CD4-positive, alpha-beta memory T cell (primary cell): ENCODE measurements around the gene PNPLA7. TPM values are rescaled to one million over a fixed set of nuclear protein-coding genes. Genes with fewer than 3 reads are reported as not detected.
A peak's percentile ranks its signal among the peaks of the same experiment; 100 is the strongest.
"Not testable (repeated sequence)": the region's sequence is repeated elsewhere in the genome, so short reads cannot be mapped to it uniquely, and the experiment has no call there.

ENCODE experiments used
- CTCF ChIA-PET: fragments of 350-600 bp; sonication (Branson Sonifier 250); formaldehyde crosslinking; loops from one replicate; lab custom pipeline; 2021; ENCODE audit warnings: inconsistent platforms; ENCODE audit not compliant: partially characterized antibody; lab: Charles Lee
- POLR2A ChIA-PET: fragments of 350-600 bp; sonication (Branson Sonifier 250); formaldehyde crosslinking; loops from one replicate; lab custom pipeline; 2021; ENCODE audit not compliant: partially characterized antibody; lab: Charles Lee
- DNase-seq, 5 donors: peaks; one replicate each; pipeline versions ENCODE4 v3.0.0 to v3.0.0-alpha.2; 2020 to 2022; ENCODE audit warnings: mixed read lengths in 1 of 5
- H3K27ac ChIP-seq: one replicate; pipeline ENCODE4 v1.7.0; 2013; ENCODE audit warnings: low read depth, low read length
- H3K27me3 ChIP-seq: 2 replicates; pipeline ENCODE4 v1.7.0; 2013; ENCODE audit warnings: mild to moderate bottlenecking, low read length, moderate library complexity; ENCODE audit not compliant: insufficient read depth
- H3K36me3 ChIP-seq: 2 replicates; pipeline ENCODE4 v1.7.0; 2013; ENCODE audit warnings: mild to moderate bottlenecking, low read length, moderate library complexity; ENCODE audit not compliant: insufficient read depth
- H3K4me1 ChIP-seq: 2 replicates; pipeline ENCODE4 v1.7.0; 2013; ENCODE audit warnings: mild to moderate bottlenecking, low read length, moderate library complexity; ENCODE audit not compliant: insufficient read depth
- H3K4me3 ChIP-seq, 2 donors: one replicate each; pipeline ENCODE4 v1.7.0; 2013; ENCODE audit warnings: low read length in 2 of 2, mild to moderate bottlenecking in 1 of 2
- H3K9me3 ChIP-seq, 2 donors: one replicate each; pipeline ENCODE4 v1.7.0; 2013; ENCODE audit warnings: low read length in 2 of 2, control low read depth in 1 of 2; ENCODE audit not compliant: control insufficient read depth in 1 of 2
- H3K27ac Mint-ChIP-seq, 7 donors: one replicate each; pipeline ENCODE4 v1.8.0; 2020 to 2021; ENCODE audit warnings: mixed read lengths in 7 of 7, mild to moderate bottlenecking in 6 of 7, inconsistent platforms in 3 of 7, moderate library complexity in 3 of 7
- H3K27me3 Mint-ChIP-seq, 2 donors: one replicate each; pipeline ENCODE4 v1.8.0; 2020 to 2021; ENCODE audit warnings: mixed read lengths in 2 of 2
- H3K36me3 Mint-ChIP-seq, 2 donors: one replicate each; pipeline ENCODE4 v1.8.0; 2020 to 2021; ENCODE audit warnings: mixed read lengths in 2 of 2, inconsistent platforms in 1 of 2, mild to moderate bottlenecking in 1 of 2
- H3K4me1 Mint-ChIP-seq, 4 donors: one replicate each; pipeline ENCODE4 v1.8.0; 2020 to 2021; ENCODE audit warnings: mixed read lengths in 4 of 4, mild to moderate bottlenecking in 1 of 4
- H3K4me3 Mint-ChIP-seq, 8 donors: one replicate each; pipeline ENCODE4 v1.8.0; 2020 to 2021; ENCODE audit warnings: mixed read lengths in 8 of 8, mild to moderate bottlenecking in 7 of 8, moderate library complexity in 6 of 8, inconsistent platforms in 3 of 8
- H3K9me3 Mint-ChIP-seq, 8 donors: one replicate each; pipeline ENCODE4 v1.8.0; 2020 to 2021; ENCODE audit warnings: mixed read lengths in 8 of 8, mild to moderate bottlenecking in 5 of 8, inconsistent platforms in 3 of 8, moderate library complexity in 1 of 8
- intact Hi-C: fragments of 100-400 bp; cut with micrococcal nuclease; formaldehyde crosslinking; loops from one replicate; pipeline ENCODE4 v1.15.1; 2023
- polyA plus RNA-seq, 2 donors: library from polyadenylated mRNA; unstranded; fragments of 300-500 nt; fragmentation: Illumina TruSeq; gene quantifications; one replicate each; pipeline ENCODE4 v1.2.3, GENCODE V29; 2021
- total RNA-seq, 2 experiments: library from RNA; stranded (reverse); gene quantifications; one replicate each; pipeline ENCODE4 v1.2.3, GENCODE V29; 2021

PNPLA7 gene
- total and polyA plus RNA-seq, 4 experiments from 2014 or later, result 0.98 to 15.7 (median 15.5) TPM; not detected in 1

DNA sequence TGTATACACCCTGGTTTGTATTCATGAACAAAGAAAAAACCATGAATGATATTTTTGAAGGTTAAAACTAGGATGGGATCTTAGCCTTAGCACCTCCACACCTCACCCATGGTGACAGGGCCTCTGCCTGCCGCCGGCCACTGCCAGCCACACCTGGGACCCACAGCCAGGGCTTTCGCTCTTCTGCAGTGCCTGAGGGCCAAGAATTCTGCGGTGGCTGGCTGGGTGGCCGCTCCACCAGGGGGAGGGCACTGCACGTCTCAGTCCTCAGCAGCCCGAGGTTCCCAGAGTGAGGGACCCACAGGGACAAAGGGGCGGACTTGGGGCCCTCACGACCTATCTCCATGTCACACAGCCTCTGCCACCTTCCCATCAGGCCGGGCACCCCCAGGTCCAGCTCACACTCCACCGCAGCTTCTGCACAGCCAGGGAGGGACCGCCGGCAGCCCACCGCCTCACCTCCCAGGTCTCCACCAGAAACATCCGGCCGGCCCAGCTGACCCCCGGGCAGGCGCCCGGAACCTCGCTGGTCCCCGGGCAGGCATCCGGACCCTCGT lies 134.1 kb downstream of the PNPLA7 start:
- peaks cover 2 to 11% (median 4%) of the 10 kb centered on the region in 4 donors for H3K4me1 Mint-ChIP-seq
- H3K4me3 Mint-ChIP-seq, result no peak overlapping the region
- ChIA-PET CTCF (no interaction called here), POLR2A (no interaction called here)
- H3K27me3 ChIP-seq, result no peaks in the 10 kb centered on the region
- no peaks in the 10 kb centered on the region for H3K27me3 Mint-ChIP-seq
- no peak overlapping the region for H3K27ac Mint-ChIP-seq
- H3K4me1 ChIP-seq, result peaks cover 9% of the 10 kb centered on the region
- H3K9me3 ChIP-seq, result no peaks in the 10 kb centered on the region
- H3K36me3 ChIP-seq, result no peaks in the 10 kb centered on the region
- H3K4me3 ChIP-seq, result no peak overlapping the region
- H3K9me3 Mint-ChIP-seq, result no peaks in the 10 kb centered on the region
- intact Hi-C loops, result no loop called here
- no peaks in the 10 kb centered on the region for H3K36me3 Mint-ChIP-seq
- no peak for DNase-seq
- no peak overlapping the region for H3K27ac ChIP-seq

DNA sequence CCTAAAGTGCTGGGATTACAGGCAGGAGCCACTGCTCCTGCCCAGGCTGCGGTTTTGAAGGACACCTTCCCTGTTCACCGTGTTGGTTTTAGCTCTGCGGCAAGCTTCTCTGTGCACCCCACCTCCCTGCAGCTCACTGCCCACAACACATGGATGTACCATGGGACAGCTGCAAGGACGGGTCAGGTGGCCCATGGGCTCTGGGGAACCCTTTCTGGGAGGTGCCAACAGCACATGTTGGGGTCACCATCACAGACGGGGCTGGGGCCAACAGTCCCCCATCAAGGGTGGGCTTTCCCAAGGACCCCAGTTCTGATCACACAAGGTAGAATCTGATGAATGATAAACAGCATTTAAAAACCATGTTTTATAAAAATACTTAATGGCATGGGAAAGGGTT lies 134.8 kb downstream of the PNPLA7 start:
- H3K27me3 Mint-ChIP-seq, result no peaks in the 10 kb centered on the region
- Histone ChIP-seq H3K4me3 (no peak overlapping the region), H3K27ac (no peak overlapping the region), H3K36me3 (no peaks in the 10 kb centered on the region), H3K27me3 (no peaks in the 10 kb centered on the region), H3K4me1 (peaks cover 13% of the 10 kb centered on the region), H3K9me3 (no peaks in the 10 kb centered on the region)
- POLR2A ChIA-PET, result no interaction called here
- no peak for DNase-seq
- H3K27ac Mint-ChIP-seq, result peak overlapping the region in 1 of 7 donors; percentile 57
- CTCF ChIA-PET, result no interaction called here
- intact Hi-C loops, result no loop called here
- no peaks in the 10 kb centered on the region for H3K36me3 Mint-ChIP-seq
- no peaks in the 10 kb centered on the region for H3K9me3 Mint-ChIP-seq
- H3K4me3 Mint-ChIP-seq, result peak overlapping the region in 1 of 8 donors; percentile 6
- H3K4me1 Mint-ChIP-seq, result peaks cover 2 to 11% (median 4%) of the 10 kb centered on the region in 4 donors

DNA sequence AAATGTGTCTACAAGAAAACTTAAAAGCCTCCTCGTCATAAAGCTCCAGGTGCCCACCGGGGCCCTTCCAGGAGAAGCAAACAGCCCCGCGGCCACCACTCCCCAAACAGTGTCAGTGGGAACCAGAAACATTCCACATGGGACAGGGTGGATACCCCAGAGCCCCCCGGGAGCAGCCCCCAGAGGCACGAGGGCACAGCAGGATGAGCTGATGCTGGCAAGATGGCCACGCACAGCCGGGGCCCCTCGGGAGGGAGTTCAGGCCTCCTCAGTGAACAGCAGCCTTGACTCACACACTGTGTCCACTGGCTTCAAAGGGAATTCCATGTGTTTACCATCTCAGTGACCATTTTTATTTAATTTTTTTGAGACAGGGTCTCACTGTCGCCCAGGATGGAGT lies 137.8 kb downstream of the PNPLA7 start:
- H3K27ac ChIP-seq, result no peak overlapping the region
- ChIA-PET CTCF (no interaction called here), POLR2A (interaction anchor here (2.9 kb wide), 1 partner anchor 11 kb away, joined by 12 read pairs; the partner anchor contains the start of genes EXD3 and NOXA1)
- peaks cover 14% of the 10 kb centered on the region for H3K4me1 ChIP-seq
- no peaks in the 10 kb centered on the region for H3K27me3 ChIP-seq
- H3K36me3 ChIP-seq, result no peaks in the 10 kb centered on the region
- no peak overlapping the region for H3K4me3 ChIP-seq
- peaks cover 2 to 11% (median 4%) of the 10 kb centered on the region in 4 donors for H3K4me1 Mint-ChIP-seq
- no peaks in the 10 kb centered on the region for H3K9me3 ChIP-seq
- H3K36me3 Mint-ChIP-seq, result no peaks in the 10 kb centered on the region
- no peak for DNase-seq
- H3K27me3 Mint-ChIP-seq, result no peaks in the 10 kb centered on the region
- H3K9me3 Mint-ChIP-seq, result no peaks in the 10 kb centered on the region
- intact Hi-C loops, result no loop called here
- no peak overlapping the region for H3K27ac Mint-ChIP-seq
- no peak overlapping the region for H3K4me3 Mint-ChIP-seq

DNA sequence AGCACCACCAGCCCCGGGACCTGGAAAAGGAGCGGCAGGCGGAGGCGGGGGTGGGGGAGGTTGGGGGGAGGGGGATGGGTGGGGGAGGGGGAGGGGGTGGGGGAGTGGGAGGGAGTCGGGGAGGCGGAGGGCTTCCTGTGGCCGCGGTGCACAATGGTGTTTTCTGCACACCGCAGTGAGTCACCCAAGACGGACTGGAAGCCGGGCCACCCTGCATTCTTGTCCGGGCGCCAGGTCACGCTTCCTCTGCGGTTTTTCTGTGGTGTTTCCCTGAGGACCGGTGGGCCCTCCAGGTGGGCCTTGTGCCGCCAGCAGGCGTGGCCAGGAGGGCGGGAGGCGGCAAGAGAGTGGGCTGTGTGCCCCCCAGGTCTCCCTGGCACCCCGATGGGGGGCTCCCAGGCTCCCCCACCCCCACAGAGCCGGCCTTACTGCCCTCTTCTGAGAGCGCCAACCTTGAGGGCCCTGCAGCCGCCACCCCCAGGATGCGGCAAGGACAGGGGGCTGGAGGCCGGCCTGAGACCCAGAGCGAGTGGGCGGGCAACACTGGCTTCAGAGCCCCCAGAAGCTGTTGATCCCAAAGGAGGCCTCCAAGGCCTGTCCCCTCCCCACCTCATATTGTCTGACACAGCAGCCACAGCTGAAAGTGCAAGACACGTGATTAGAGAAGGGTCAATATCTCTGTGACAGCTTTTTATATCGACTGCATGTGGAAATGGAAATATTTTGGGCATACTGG lies 138.4 kb downstream of the PNPLA7 start:
- Mint-ChIP-seq H3K4me1 (peaks cover 2 to 11% (median 4%) of the 10 kb centered on the region in 4 donors), H3K4me3 (no peak overlapping the region), H3K27ac (no peak overlapping the region), H3K27me3 (no peaks in the 10 kb centered on the region), H3K9me3 (no peaks in the 10 kb centered on the region), H3K36me3 (no peaks in the 10 kb centered on the region)
- peak in 1 of 5 donors; percentile 59 for DNase-seq
- no peaks in the 10 kb centered on the region for H3K27me3 ChIP-seq
- no peak overlapping the region for H3K27ac ChIP-seq
- H3K9me3 ChIP-seq, result no peaks in the 10 kb centered on the region
- CTCF ChIA-PET, result no interaction called here
- peaks cover 19% of the 10 kb centered on the region for H3K4me1 ChIP-seq
- no peak overlapping the region for H3K4me3 ChIP-seq
- no peaks in the 10 kb centered on the region for H3K36me3 ChIP-seq
- POLR2A ChIA-PET, result interaction anchor here (0.8 to 2.9 kb wide), 2 partner anchors 11 to 64 kb away, joined by 3 to 12 read pairs; partner anchors contain the start of genes EXD3 and NOXA1
- intact Hi-C loops, result no loop called here

DNA sequence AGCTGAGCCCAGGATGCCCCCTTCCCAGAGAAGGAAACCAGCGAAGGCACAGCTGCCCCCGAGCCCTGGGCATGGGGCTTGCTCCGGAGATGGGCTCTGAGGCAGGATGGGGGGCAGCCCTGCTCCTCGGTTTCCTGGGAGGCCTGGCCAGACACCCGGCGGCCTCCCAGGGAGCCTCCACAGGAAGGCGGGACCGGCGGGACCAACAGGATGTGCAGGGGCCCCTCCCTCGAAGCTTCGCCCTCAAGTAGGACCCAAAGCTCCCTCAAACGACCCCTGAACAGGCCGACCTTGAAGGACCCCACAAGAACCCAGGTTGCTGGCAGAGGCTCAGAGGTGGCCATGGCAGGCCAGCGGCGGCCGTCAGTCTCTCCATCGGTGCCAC lies 138.9 kb downstream of the PNPLA7 start:
- intact Hi-C loops, result no loop called here
- peak overlapping the region in 1 of 8 donors; percentile 48 for H3K4me3 Mint-ChIP-seq
- peaks cover 2 to 11% (median 4%) of the 10 kb centered on the region in 4 donors for H3K4me1 Mint-ChIP-seq
- H3K9me3 Mint-ChIP-seq, result no peaks in the 10 kb centered on the region
- Histone ChIP-seq H3K4me1 (peaks cover 19% of the 10 kb centered on the region), H3K4me3 (no peak overlapping the region), H3K27me3 (no peaks in the 10 kb centered on the region), H3K9me3 (no peaks in the 10 kb centered on the region), H3K27ac (no peak overlapping the region), H3K36me3 (no peaks in the 10 kb centered on the region)
- no peak overlapping the region for H3K27ac Mint-ChIP-seq
- no peaks in the 10 kb centered on the region for H3K36me3 Mint-ChIP-seq
- no peaks in the 10 kb centered on the region for H3K27me3 Mint-ChIP-seq
- ChIA-PET POLR2A (interaction anchor here (0.8 to 2.9 kb wide), 3 partner anchors 12 to 65 kb away, joined by 3 to 12 read pairs (median 3); partner anchors contain the start of genes EXD3 and NOXA1), CTCF (no interaction called here)
- DNase-seq, result no peak

DNA sequence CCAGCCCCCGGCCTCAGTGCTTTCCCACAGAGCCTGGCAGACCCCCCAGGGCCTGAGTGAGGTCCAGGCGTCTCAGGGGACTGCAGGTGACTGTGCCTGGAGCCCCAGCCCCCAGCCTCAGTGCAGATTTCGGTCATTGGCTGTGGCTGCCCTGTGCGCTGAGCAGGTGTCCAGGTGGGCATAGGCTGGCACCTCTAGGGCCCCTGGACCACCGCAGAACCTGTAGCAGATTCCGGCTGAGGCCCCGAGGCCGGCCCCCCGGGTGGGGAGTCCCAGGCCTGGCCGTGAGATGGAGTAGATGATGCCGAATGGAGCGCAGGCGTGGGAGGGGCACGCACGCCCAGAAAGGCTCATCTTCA lies 139.3 kb downstream of the PNPLA7 start:
- peaks cover 2 to 11% (median 5%) of the 10 kb centered on the region in 4 donors for H3K4me1 Mint-ChIP-seq
- H3K36me3 ChIP-seq, result no peaks in the 10 kb centered on the region
- intact Hi-C loops, result no loop called here
- H3K4me3 Mint-ChIP-seq, result peak overlapping the region in 1 of 8 donors; percentile 48
- ChIA-PET POLR2A (interaction anchor here (0.8 to 2.9 kb wide), 3 partner anchors 12 to 65 kb away, joined by 3 to 12 read pairs (median 3); partner anchors contain the start of genes EXD3 and NOXA1), CTCF (no interaction called here)
- H3K9me3 ChIP-seq, result no peaks in the 10 kb centered on the region
- no peak overlapping the region for H3K4me3 ChIP-seq
- H3K9me3 Mint-ChIP-seq, result no peaks in the 10 kb centered on the region
- DNase-seq, result no peak
- no peaks in the 10 kb centered on the region for H3K36me3 Mint-ChIP-seq
- H3K4me1 ChIP-seq, result peaks cover 19% of the 10 kb centered on the region
- no peak overlapping the region for H3K27ac ChIP-seq
- no peak overlapping the region for H3K27ac Mint-ChIP-seq
- no peaks in the 10 kb centered on the region for H3K27me3 ChIP-seq
- peaks cover 0 to 2% of the 10 kb centered on the region in 2 donors for H3K27me3 Mint-ChIP-seq

DNA sequence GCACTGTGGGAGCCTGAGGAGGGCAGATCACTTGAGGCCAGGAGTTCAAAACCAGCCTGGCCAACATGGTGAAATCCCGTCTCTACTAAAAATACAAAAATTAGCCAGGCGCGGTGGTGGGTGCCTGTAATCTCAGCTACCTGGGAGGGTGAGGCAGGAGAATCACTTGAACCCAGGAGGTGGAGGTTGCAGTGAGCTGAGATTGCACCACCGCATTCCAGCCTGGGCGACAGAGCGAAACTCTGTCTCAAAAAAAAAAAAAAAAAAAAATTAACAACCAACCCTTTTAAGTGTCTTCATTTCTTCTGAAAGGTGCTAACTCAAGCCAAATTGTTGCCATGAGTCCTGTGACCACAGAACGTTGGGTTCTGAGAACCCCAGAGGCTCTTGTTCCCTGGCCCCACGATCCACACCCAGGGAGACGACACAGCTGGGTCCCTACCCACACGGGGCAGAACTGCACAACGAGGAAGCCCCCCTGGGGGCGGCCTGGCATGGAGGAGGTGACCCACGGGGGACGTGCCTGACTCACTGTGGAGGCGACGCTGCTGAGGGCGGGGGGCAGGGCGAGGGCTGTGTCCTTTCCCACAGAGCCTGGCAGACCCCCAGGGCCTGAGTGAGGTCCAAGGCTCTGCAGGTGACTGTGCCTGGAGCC lies 139.8 kb downstream of the PNPLA7 start:
- DNase-seq, H3K27ac Mint-ChIP-seq, H3K9me3 Mint-ChIP-seq, intact Hi-C loops, H3K27me3 Mint-ChIP-seq, H3K36me3 ChIP-seq, H3K9me3 ChIP-seq, CTCF ChIA-PET, H3K27me3 ChIP-seq, H3K27ac ChIP-seq, H3K36me3 Mint-ChIP-seq, H3K4me3 ChIP-seq: not testable (repeated sequence)
- H3K4me3 Mint-ChIP-seq, result peak overlapping the region in 1 of 8 donors; percentile 65
- POLR2A ChIA-PET, result interaction anchor here (0.8 to 2.9 kb wide), 3 partner anchors 13 to 109 kb away, joined by 3 to 12 read pairs (median 3); partner anchors contain the start of genes EXD3 and NOXA1
- H3K4me1 Mint-ChIP-seq, result peaks cover under 1 to 12% (median 7%) of the 10 kb centered on the region in 4 donors
- H3K4me1 ChIP-seq, result peaks cover 19% of the 10 kb centered on the region
